GM12878 (cell line): Measurements from ENCODE around the gene DNAJC6. TPM values are rescaled to one million over a fixed set of nuclear protein-coding genes. Genes with fewer than 3 reads are reported as not detected.

Source experiments
- ATAC-seq: fragments of 200-7000 bp; cut with Tn5 transposase; 3 replicates; pipeline ENCODE4 v1.9.1; 2020; ENCODE audit warnings: mild to moderate bottlenecking, moderate library complexity
- BruUV-seq: library from RNA; stranded (reverse); fragments of 400-500 nt; replicated peaks from 2 replicates; lab custom pipeline; 2021; lab: Mats Ljungman, UMichigan
- CTCF ChIA-PET: fragments of 300-600 bp; sonication (Branson Sonifier 250); formaldehyde crosslinking; extraction: SDS; loops from one replicate; lab custom pipeline; 2021; ENCODE audit warnings: inconsistent platforms; lab: Yijun Ruan, JAX
- POLR2A ChIA-PET: fragments of 350-600 bp; formaldehyde crosslinking; extraction: SDS; loops from one replicate; lab custom pipeline; 2021; ENCODE audit warnings: inconsistent platforms; lab: Charles Lee
- RAD21 ChIA-PET: fragments of 300-600 bp; sonication (Branson Sonifier 250); formaldehyde crosslinking; loops from one replicate; lab custom pipeline; 2023; ENCODE audit warnings: antibody characterized with exemption; ENCODE audit not compliant: unreplicated experiment; lab: Charles Lee
- SMC1A ChIA-PET: fragments of 300-600 bp; sonication (Branson Sonifier 250); formaldehyde crosslinking; loops from one replicate; lab custom pipeline; 2023; ENCODE audit not compliant: unreplicated experiment, uncharacterized antibody; lab: Charles Lee
- DNase-seq: peaks from one replicate; pipeline ENCODE4 v3.0.0-alpha.2; 2011; ENCODE audit warnings: low read depth, low spot score
- FAIRE-seq: peaks from 3 replicates; lab custom pipeline; 2011; peaks lifted over from hg19 to GRCh38; lab: Jason Lieb, UNC
- H2AFZ ChIP-seq: 2 replicates; pipeline ENCODE4 v1.6.0; 2011; ENCODE audit warnings: low read depth, low read length, control low read depth; ENCODE audit not compliant: control insufficient read depth
- H3K27ac ChIP-seq: 2 replicates; pipeline ENCODE4 v1.5.1; 2011; ENCODE audit warnings: control low read depth; ENCODE audit not compliant: control insufficient read depth, insufficient read depth
- H3K27me3 ChIP-seq, 2 experiments: replicated peaks in 1 of 2; 2 replicates each; pipeline versions ENCODE4 v1.6.0 to v1.6.1; 2011; ENCODE audit warnings: low read length in 1 of 2; ENCODE audit not compliant: control insufficient read depth in 2 of 2, insufficient read depth in 2 of 2
- H3K36me3 ChIP-seq, 2 experiments: 2 replicates each; pipeline ENCODE4 v1.5.1; 2011; ENCODE audit warnings: low read length in 1 of 2; ENCODE audit not compliant: control insufficient read depth in 2 of 2, insufficient read depth in 2 of 2
- H3K4me1 ChIP-seq: 2 replicates; pipeline ENCODE4 v1.6.1; 2011; ENCODE audit warnings: mild to moderate bottlenecking, low read length, moderate library complexity, mixed read lengths; ENCODE audit not compliant: control insufficient read depth, insufficient read depth
- H3K4me2 ChIP-seq: 2 replicates; pipeline ENCODE4 v1.6.0; 2011; ENCODE audit warnings: control low read depth; ENCODE audit not compliant: control insufficient read depth, insufficient read depth
- H3K4me3 ChIP-seq: fragments of 200-600 bp; sonication (generic); 2 replicates; pipeline ENCODE4 v1.5.1; 2016
- H3K79me2 ChIP-seq: 2 replicates; pipeline ENCODE4 v1.6.0; 2011; ENCODE audit warnings: low read length; ENCODE audit not compliant: control insufficient read depth, insufficient read depth
- H3K9ac ChIP-seq: 2 replicates; pipeline ENCODE4 v1.8.0; 2011; ENCODE audit warnings: low read length, control low read depth, mixed read lengths; ENCODE audit not compliant: control insufficient read depth, insufficient read depth
- H3K9me3 ChIP-seq: replicated peaks from 3 replicates; pipeline ENCODE4 v1.5.1; 2011; ENCODE audit warnings: mild to moderate bottlenecking, low read length; ENCODE audit not compliant: control insufficient read depth, insufficient read depth
- H4K20me1 ChIP-seq: 2 replicates; pipeline ENCODE4 v1.6.0; 2011; ENCODE audit not compliant: control insufficient read depth, insufficient read depth
- ATF2 ChIP-seq: IDR thresholded peaks from 2 replicates; pipeline ENCODE4 v1.6.1; 2012; ENCODE audit warnings: low read length, inconsistent platforms
- EZH2 ChIP-seq: IDR thresholded peaks from 2 replicates; pipeline ENCODE4 v1.6.1; 2012; ENCODE audit warnings: low read depth, mild to moderate bottlenecking, control low read depth, inconsistent platforms, low read length, borderline replicate concordance; ENCODE audit not compliant: control insufficient read depth
- FOXK2 ChIP-seq: fragments of 450-650 bp; IDR thresholded peaks from 2 replicates; pipeline ENCODE4 v1.6.1; 2017; ENCODE audit warnings: mild to moderate bottlenecking, moderate library complexity
- RUNX3 ChIP-seq: IDR thresholded peaks from 2 replicates; pipeline ENCODE4 v1.6.1; 2012; ENCODE audit warnings: low read length, inconsistent platforms
- whole genome bisulfite sequencing: methylation state at CpG from one replicate; pipeline ENCODE4 v1.1.6; 2016; ENCODE audit warnings: low lambda C conversion rate; ENCODE audit not compliant: insufficient replicate concordance, insufficient coverage; ENCODE audit errors: missing lambda C conversion rate; 5-methylcytosine and 5-hydroxymethylcytosine counted together
- in situ Hi-C: fragments of 300-500 bp; cut with MboI; formaldehyde crosslinking; loops from 9 replicates; pipeline ENCODE4 v1.14.3; 2018; ENCODE audit warnings: mixed read lengths
- intact Hi-C: fragments of 100-400 bp; cut with micrococcal nuclease; formaldehyde crosslinking; loops from one replicate; pipeline ENCODE4 v1.14.2; 2022; ENCODE audit not compliant: unreplicated experiment
- polyA plus RNA-seq, 11 experiments: library from polyadenylated mRNA; depleted of rRNA in 4 of 11; unstranded in 6 of 11; stranded (reverse) in 5 of 11; fragments of >200 nt; fragmentation: Nextera tagmentation in 4 of 11; fragmentation: Illumina TruSeq in 1 of 11; extraction: Ambion mirVana in 4 of 11; extraction: Trizol in 1 of 11; gene quantifications; 1 replicate in 1 of 11; 2 replicates in 10 of 11; pipeline versions ENCODE4 v1.2.1 to v1.2.3, GENCODE V29; 2011 to 2016; ENCODE audit warnings: inconsistent platforms in 2 of 11, missing spikeins in 2 of 11, low read depth in 1 of 11
- total RNA-seq, 4 experiments: library from RNA; depleted of rRNA in 3 of 4; stranded (reverse); fragments of >200 nt in 3 of 4; fragmentation: Illumina TruSeq in 1 of 4; extraction: Trizol in 1 of 4; gene quantifications; 2 replicates each; pipeline versions ENCODE4 v1.2.1 to v1.2.3, GENCODE V29; 2013 to 2021

Gene DNAJC6
- total and polyA plus RNA-seq, 10 of the 15 experiments (the other 5 are each of a cell fraction or from before 2014, with no cell fraction given) = 0.08 to 4.3 (median 2.7) TPM

GRCh38 chr1:65395887-65396612, 86.7 kb downstream of the DNAJC6 start:
- ChIA-PET RAD21 (no interaction called here), POLR2A (no interaction called here), CTCF (interaction anchor here (0.8 kb wide), 1 partner anchor 159 kb away, joined by 3 read pairs; no protein-coding TSS in a partner anchor), SMC1A (no interaction called here)
- in situ Hi-C loops = no loop called here
- no peaks in the 10 kb centered on the region for H3K4me1 ChIP-seq
- no peaks in the 10 kb centered on the region for H3K79me2 ChIP-seq
- DNase-seq (no peak), FAIRE-seq (no peak), ATAC-seq (no peak)
- no peak overlapping the region for H3K9ac ChIP-seq
- intact Hi-C loops = no loop called here
- no peaks in the 10 kb centered on the region for H4K20me1 ChIP-seq
- H2AFZ ChIP-seq = no peak overlapping the region
- H3K27ac ChIP-seq = no peak overlapping the region
- no peaks in the 10 kb centered on the region for H3K36me3 ChIP-seq
- no peak for TF ChIP-seq ATF2
- TF ChIP-seq RUNX3 = peak; percentile 11; the same call in 1 of the 2 replicates
- WGBS = 53% methylated on average over 3 of the region's 3 CpGs
- H3K9me3 ChIP-seq = no peaks in the 10 kb centered on the region
- BruUV-seq = no TSS peak
- H3K4me3 ChIP-seq = no peak overlapping the region
- no peaks in the 10 kb centered on the region for H3K27me3 ChIP-seq
- H3K4me2 ChIP-seq = no peak overlapping the region

- WGBS = 100% methylated on average over 1 of the region's 1 CpG
- H3K9ac ChIP-seq = no peak overlapping the region
- RAD21 ChIA-PET = no interaction called here
- no peaks in the 10 kb centered on the region for H3K4me1 ChIP-seq
- H3K27me3 ChIP-seq = no peaks in the 10 kb centered on the region
- CTCF ChIA-PET = no interaction called here
- no TSS peak for BruUV-seq
- H3K36me3 ChIP-seq = no peaks in the 10 kb centered on the region
- H2AFZ ChIP-seq = no peak overlapping the region
- no peak for FAIRE-seq
- no peaks in the 10 kb centered on the region for H4K20me1 ChIP-seq
- TF ChIP-seq EZH2 (no peak), FOXK2 (no peak)
- ATAC-seq = no peak
- POLR2A ChIA-PET = no interaction called here
- no peak for DNase-seq
- intact Hi-C loops (no loop called here), in situ Hi-C loops (no loop called here)
- no peak overlapping the region for H3K4me2 ChIP-seq
- no peak overlapping the region for H3K27ac ChIP-seq
- H3K79me2 ChIP-seq = no peaks in the 10 kb centered on the region
- no peaks in the 10 kb centered on the region for H3K9me3 ChIP-seq
- SMC1A ChIA-PET = no interaction called here
- no peak overlapping the region for H3K4me3 ChIP-seq
Measured at GRCh38 chr1:65398083-65398482, 88.7 kb downstream of the DNAJC6 start.
